Activated CD8-positive, alpha-beta memory T cell treated with anti-CD3 and anti-CD28 coated beads for 36 hours (primary cell): Measurements from ENCODE around the gene ZNRF3. TPM values are rescaled to one million over a fixed set of nuclear protein-coding genes. Genes with fewer than 3 reads are reported as not detected.
"Not testable (repeated sequence)": the region's sequence is repeated elsewhere in the genome, so short reads cannot be mapped to it uniquely, and the experiment has no call there.

ENCODE experiments used
- CTCF ChIA-PET: fragments of 350-600 bp; sonication (Branson Sonifier 250); formaldehyde crosslinking; loops from one replicate; lab custom pipeline; 2021; ENCODE audit warnings: antibody characterized with exemption; lab: Charles Lee
- POLR2A ChIA-PET: fragments of 350-600 bp; sonication (Branson Sonifier 250); formaldehyde crosslinking; loops from one replicate; lab custom pipeline; 2021; ENCODE audit warnings: antibody characterized with exemption; lab: Charles Lee
- total RNA-seq, 2 experiments: library from RNA; stranded (reverse); gene quantifications; one replicate each; pipeline ENCODE4 v1.2.3, GENCODE V29; 2021

ZNRF3 gene
- total RNA-seq, 2 experiments from 2014 or later, result 1.5 TPM

GRCh38 chr22:28992565-28993356 is 109.4 kb downstream of the ZNRF3 start:
- CTCF ChIA-PET, result interaction anchor here (1.2 kb wide), 1 partner anchor 12 kb away, joined by 4 read pairs; no protein-coding TSS in a partner anchor
- POLR2A ChIA-PET, result no interaction called here

GRCh38 chr22:28994522-28994921 is 111.2 kb downstream of the ZNRF3 start:
- CTCF ChIA-PET, result no interaction called here
- POLR2A ChIA-PET, result no interaction called here

- POLR2A ChIA-PET, result no interaction called here
- CTCF ChIA-PET, result interaction anchor here (0.7 kb wide), 1 partner anchor 47 kb away, joined by 5 read pairs; no protein-coding TSS in a partner anchor
Measured at GRCh38 chr22:28995551-28995950, 112.2 kb downstream of the ZNRF3 start.

GRCh38 chr22:28997342-28997741 is 114.0 kb downstream of the ZNRF3 start:
- ChIA-PET CTCF (interaction anchor here (0.6 to 0.9 kb wide), 2 partner anchors 142 to 346 kb away, joined by 3 to 4 read pairs; no protein-coding TSS in a partner anchor), POLR2A (interaction anchor here (0.6 kb wide), 1 partner anchor 41 kb away, joined by 4 read pairs; no protein-coding TSS in a partner anchor)

- POLR2A ChIA-PET, result interaction anchor here (0.6 kb wide), 1 partner anchor 46 kb away, joined by 3 read pairs; no protein-coding TSS in a partner anchor
- CTCF ChIA-PET, result interaction anchor here (1.4 kb wide), 1 partner anchor 42 kb away, joined by 6 read pairs; no protein-coding TSS in a partner anchor
Measured at GRCh38 chr22:28998681-28999080, 115.3 kb downstream of the ZNRF3 start.

- ChIA-PET POLR2A (no interaction called here), CTCF (interaction anchor here (1.4 kb wide), 1 partner anchor 41 kb away, joined by 6 read pairs; no protein-coding TSS in a partner anchor)
Measured at GRCh38 chr22:28999510-28999909, 116.1 kb downstream of the ZNRF3 start.

GRCh38 chr22:28999919-29000556 is 116.7 kb downstream of the ZNRF3 start:
- POLR2A ChIA-PET, result no interaction called here
- CTCF ChIA-PET, result no interaction called here

GRCh38 chr22:29000641-29001040 is 117.3 kb downstream of the ZNRF3 start:
- ChIA-PET POLR2A (no interaction called here), CTCF (no interaction called here)

GRCh38 chr22:29002603-29003002 is 119.2 kb downstream of the ZNRF3 start:
- CTCF ChIA-PET, result no interaction called here
- POLR2A ChIA-PET, result no interaction called here

GRCh38 chr22:29003552-29003951 is 120.2 kb downstream of the ZNRF3 start:
- POLR2A ChIA-PET, result no interaction called here
- CTCF ChIA-PET, result no interaction called here

GRCh38 chr22:29003975-29004646 is 120.7 kb downstream of the ZNRF3 start:
- POLR2A ChIA-PET, result no interaction called here
- CTCF ChIA-PET, result no interaction called here

- CTCF ChIA-PET, result no interaction called here
Measured at GRCh38 chr22:29004647-29005371, 121.4 kb downstream of the ZNRF3 start.

GRCh38 chr22:29005754-29006153 is 122.4 kb downstream of the ZNRF3 start:
- CTCF ChIA-PET, POLR2A ChIA-PET: not testable (repeated sequence)

More at GRCh38 chr22:29004647-29005371, 121.4 kb downstream of the ZNRF3 start:
- POLR2A ChIA-PET, result no interaction called here

GRCh38 chr22:29006346-29006745 is 123.0 kb downstream of the ZNRF3 start:
- ChIA-PET CTCF (no interaction called here), POLR2A (no interaction called here)

GRCh38 chr22:29009148-29009547 is 125.8 kb downstream of the ZNRF3 start:
- POLR2A ChIA-PET, result no interaction called here
- CTCF ChIA-PET, result interaction anchor here (0.7 kb wide), 1 partner anchor 154 kb away, joined by 3 read pairs; no protein-coding TSS in a partner anchor

GRCh38 chr22:29011240-29012100 is 128.1 kb downstream of the ZNRF3 start:
- POLR2A ChIA-PET, result no interaction called here
- CTCF ChIA-PET, result no interaction called here

- CTCF ChIA-PET, result no interaction called here
- POLR2A ChIA-PET, result no interaction called here
Measured at GRCh38 chr22:29012101-29012433, 128.7 kb downstream of the ZNRF3 start.

- POLR2A ChIA-PET, result no interaction called here
- CTCF ChIA-PET, result no interaction called here
Measured at GRCh38 chr22:29012952-29013351, 129.6 kb downstream of the ZNRF3 start.
